C4-2B (cell line): Measurements from ENCODE around the gene JCHAIN.

ENCODE experiments used
- CTCF ChIP-seq: fragments of 450-650 bp; conservative IDR thresholded peaks from 2 replicates; pipeline ENCODE4 v1.5.1; 2017; ENCODE audit warnings: mild to moderate bottlenecking
- ZFX ChIP-seq: fragments of 450-650 bp; IDR thresholded peaks from 2 replicates; pipeline ENCODE4 v1.6.1; 2017

GRCh38 chr4:70706044-70706461 lies 39.7 kb upstream of the JCHAIN start:
- TF ChIP-seq CTCF = no peak
- no peak for TF ChIP-seq ZFX
